ENCODE results near the gene LPAR1.

- TF ChIP-seq CTCF (IDR thresholded peaks at IDR 0.05) (no peak), ZBTB21 (CRISPR knock-in tag; IDR thresholded peaks at IDR 0.05; ENCODE audit: borderline replicate concordance) (no peak), FOXJ3 (CRISPR knock-in tag; IDR thresholded peaks at IDR 0.05; ENCODE audit: borderline replicate concordance) (no peak), MAX (CRISPR knock-in tag; IDR thresholded peaks at IDR 0.05) (no peak), MXD4 (CRISPR knock-in tag; IDR thresholded peaks at IDR 0.05; ENCODE audit: borderline replicate concordance) (no peak), ESRRA (CRISPR knock-in tag; IDR thresholded peaks at IDR 0.05; ENCODE audit: borderline replicate concordance) (no peak), USF2 (CRISPR knock-in tag; IDR thresholded peaks at IDR 0.05) (no peak), SP1 (CRISPR knock-in tag; conservative IDR thresholded peaks at IDR 0.05) (no peak), ATF6 (CRISPR knock-in tag; IDR thresholded peaks at IDR 0.05) (no peak), ZNF232 (CRISPR knock-in tag; IDR thresholded peaks at IDR 0.05) (no peak), USF1 (CRISPR knock-in tag; IDR thresholded peaks at IDR 0.05) (no peak)
Measured at GRCh38 chr9:110891760-110892159, 146.5 kb downstream of the LPAR1 start.
